HG02973 (cell line): ENCODE measurements around the gene SDK1.

Source experiments
- ATAC-seq: cut with Tn5 transposase; IDR thresholded peaks from one replicate; pipeline ENCODE4 v1.9.1; 2021; ENCODE audit warnings: moderate library complexity; ENCODE audit not compliant: unreplicated experiment

Gene SDK1

DNA sequence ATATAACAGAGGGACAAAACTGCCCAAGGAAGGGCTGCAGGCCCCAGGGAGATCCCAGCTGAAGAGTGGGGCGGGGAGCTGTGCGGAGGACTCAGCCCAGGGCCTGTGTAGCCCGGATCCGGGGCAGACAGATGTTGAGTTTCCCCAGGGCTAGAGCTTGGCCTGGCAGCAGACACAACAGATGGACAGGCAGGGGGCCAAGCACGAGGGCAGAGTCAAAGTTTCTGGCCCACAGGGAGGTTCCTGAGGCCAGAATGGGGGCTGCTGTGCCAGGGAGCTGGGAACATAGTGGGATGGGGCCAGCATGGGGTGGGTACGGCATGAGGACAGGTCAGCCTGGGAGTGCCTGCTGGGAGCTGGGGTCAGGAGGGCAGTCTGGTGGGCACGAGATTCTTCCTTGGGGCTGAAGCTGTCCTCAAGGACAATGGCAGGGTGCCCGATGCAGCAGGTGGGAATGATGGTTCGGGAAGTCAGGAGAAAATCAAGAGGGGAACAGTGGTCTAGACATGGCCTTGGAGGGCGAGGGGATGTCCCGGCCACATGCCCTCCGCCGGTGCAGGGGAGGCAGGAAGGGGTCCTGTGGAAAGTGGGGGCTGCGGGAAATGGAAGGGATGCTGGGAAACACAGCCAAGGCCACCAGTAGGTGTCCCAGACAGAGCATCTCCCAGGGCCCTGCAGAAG is 862.0 kb downstream of the SDK1 start:
- ATAC-seq = no peak

DNA sequence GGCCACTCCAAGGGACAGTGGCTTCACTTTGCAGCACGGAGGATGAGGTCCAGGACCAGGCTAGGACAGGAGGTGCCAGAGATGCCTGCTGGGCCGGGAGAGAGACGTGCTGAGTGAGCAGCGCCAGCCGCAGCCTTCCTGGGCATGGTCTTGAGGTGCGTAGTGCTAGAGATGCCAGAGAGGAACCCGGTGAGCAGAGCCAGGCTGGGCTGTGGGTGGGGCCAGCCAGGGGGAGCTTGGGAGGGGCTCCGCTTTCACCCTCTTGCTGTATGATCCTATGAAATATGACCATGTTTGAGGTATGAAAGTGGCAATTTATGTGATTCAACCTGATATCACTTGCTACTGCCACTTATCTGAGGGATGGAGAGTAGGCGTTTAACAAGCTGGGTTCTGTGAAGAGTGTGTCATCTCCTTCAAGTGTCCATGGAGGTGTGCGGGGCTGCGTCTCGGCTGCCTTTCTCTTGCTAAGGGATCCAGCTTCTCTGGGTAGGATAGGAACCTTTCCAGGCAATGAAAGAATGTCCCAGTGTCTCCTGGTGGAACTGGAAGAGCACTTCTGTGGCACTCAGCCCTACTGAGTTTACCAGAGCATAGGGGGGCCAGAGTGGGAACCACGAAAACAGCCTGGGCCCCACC is 862.6 kb downstream of the SDK1 start:
- ATAC-seq = no peak

DNA sequence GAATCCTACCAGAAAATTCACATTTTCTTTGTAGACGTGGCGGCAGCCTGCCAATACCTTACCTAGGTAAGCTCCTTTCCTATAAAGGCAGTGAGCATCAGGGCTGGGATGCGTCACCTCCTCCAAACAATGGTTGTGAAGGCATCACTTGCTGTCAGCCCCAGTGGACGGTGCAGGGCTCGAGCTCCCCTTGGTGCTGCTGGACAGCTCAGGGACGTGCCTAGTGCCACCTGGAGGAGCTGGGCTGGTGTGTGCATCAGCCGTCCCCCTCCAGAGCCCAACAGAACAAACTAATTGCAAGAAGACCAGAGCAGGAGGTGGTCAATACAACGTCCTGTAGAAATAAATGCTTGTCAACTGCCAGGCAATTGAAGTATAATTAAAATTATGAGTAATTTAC is 863.5 kb downstream of the SDK1 start:
- no peak for ATAC-seq

DNA sequence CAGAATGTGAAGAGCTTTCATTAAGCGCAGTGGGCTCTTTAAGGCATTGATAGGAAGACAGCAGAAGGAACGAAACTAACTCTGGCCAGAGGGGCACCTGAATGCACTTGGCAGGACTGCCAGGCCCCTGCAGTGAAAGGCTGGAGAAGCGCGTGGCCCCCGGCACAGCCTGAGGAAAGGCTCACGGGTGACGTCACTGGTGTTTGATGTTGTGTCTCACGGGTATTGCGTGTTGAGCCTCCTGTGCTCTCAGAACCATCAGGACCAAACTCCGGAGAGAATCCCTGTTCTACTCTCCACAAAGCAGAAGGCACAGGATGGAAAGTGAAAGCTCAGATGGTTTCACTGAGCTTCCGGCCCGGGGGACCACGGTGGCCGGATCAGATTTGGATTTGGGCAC is 865.3 kb downstream of the SDK1 start:
- ATAC-seq = no peak

DNA sequence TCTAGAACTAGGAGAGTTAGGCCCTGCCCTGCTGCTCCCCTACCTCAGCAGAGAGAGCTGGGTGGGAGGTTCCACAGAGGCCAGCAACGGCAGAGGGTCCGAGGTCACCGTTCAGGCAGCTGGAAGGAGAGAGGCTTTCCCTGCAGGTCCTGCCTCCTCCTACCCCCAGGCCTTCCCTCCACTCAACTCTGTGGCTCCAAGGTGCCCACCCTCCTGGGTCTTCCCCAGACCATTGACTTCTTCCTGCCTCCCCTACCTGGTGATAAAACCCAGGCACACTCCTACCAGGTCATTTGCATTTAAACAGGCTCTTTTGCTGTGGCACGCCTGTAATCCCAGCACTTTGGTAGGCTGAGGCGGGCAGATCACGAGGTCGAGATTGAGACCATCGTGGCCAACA is 865.8 kb downstream of the SDK1 start:
- ATAC-seq = no peak

DNA sequence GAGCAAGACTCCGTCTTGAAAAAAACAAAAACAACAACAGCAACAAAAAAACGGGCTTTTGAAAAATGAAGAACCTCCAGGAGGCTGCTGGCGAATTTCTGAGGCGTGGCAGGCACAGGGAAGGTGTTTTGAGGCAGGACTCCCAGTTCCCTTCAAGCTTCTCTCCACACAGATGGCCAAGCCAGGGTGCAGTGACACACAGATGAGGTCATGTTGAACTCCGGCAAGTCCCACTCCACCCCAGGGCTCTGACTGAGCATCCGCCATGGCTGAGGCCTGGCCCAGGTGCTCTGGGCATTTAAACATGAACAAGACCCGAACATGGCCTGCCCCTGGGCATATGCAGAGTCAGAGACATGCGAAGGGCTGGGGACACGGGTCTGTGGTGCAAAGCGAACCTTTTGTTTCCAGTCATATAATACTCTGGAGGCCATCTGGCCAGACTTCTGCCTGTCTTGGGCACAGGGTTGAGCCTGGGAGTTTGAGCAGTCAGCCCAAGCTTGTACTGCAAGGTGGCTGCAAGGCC is 866.4 kb downstream of the SDK1 start:
- ATAC-seq = no peak

DNA sequence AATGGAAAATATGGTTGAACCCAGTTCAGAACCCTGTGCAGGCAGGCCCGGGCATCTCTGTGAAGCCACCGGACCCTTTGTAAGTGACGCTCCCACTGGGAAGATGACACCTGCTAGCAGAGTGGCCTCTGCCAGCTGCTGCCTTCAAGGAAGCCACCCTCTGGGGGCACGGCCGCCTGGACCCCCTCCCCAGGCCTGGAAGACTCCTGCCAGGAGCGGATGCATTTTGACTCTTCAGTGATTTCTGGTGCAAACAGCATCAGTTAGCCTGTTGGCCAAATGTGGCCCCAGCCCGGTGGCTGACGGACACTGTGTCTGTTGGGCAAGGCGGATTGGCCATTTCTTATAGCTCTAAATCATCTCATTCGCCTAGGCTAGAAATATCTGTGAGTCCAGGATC is 867.0 kb downstream of the SDK1 start:
- no peak for ATAC-seq

DNA sequence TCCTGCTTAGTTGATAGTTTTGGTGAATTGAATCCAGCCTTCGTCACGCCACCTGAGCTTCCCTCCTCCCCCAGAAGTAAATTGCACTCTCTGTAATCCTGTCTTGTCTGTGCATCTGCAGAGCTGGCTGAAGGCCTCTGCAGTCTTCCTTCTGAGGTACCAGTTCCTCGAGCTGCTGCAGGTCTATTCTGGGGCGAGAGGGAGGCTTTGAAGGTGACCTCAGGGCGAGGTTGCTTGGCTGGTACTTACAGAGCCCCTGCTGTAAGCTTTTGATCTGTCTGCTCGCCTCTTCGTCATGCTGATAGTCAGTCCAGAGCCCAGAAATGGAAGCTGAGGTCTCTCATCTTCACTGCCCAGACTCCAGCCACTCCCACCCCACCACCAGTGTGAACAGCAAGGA is 867.5 kb downstream of the SDK1 start:
- no peak for ATAC-seq

DNA sequence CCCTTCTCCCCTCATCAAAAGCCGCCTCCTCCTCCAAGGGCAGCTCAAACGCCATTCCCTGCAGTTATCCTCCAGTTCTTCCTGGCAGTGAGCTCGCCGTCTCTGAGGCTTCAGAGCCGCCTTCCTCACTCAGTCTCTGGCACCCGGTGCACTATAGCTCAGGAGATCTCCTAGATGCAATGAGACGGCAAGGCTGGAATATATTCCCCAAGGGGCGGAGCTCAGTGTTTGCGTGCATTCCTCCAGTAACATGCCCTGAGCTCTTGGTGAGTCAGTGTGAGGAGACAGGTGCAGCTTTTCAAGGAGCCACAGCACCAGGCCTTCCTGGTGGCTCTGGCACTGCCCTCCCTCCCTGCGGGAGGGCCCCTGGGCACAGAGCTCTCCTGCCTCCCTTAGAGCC is 868.4 kb downstream of the SDK1 start:
- no peak for ATAC-seq

DNA sequence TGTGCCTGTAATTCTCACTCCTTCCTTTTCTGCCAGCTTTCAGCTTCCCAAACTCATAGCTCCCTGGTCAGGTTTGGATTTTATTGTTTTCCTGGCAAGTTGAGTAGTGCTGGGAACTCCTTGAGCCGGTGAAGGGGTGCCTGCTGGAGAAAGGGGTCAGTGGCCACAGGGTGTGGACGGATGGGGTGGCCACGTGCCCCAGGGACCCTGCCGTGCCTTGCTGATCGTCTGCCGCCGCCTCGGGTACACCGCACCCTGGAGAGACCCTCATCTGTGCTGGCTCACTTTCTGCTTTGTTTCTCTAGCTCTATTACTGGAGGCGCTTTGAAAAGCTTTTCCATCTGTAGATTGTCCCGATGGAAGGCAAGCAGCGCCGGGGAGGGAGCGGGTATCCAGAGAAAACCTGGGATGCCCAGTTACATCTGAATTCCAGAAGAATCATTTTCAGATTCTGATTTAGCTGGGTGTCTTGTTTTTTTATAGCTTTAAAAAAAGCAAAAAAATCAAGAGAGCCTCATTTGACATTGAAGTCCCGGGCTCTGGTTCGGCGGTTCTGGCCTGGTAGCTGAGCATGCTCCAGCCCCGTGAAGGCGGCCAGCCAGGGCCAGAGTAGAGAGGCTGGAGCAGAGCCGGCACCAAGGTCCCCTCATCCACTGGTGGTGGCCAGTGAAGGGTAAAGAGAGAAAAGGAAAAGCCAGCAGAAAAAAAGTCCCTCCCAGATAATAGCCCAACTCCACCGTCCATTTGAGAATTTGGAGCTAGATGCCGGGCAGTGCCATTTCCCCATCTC is 870.1 kb downstream of the SDK1 start:
- ATAC-seq = no peak

DNA sequence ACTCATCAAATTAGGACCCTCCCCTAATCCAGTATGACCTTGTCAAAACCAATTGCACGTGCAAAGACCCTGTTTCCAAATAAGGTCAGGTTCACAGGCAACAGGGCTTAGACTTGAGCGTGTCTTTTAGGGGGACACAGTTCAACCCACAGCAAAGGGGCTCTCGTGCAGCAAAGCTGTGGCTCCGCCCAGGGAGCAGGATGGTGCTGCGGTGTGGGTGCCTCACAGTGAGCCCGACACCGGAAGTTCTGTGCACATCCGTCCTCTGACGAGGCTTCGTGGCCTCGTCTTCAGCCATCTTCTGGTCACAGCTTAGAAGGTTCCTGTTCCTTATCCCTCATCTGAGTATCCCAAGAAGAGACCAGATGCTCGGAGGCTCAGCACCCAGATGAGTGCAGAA is 871.8 kb downstream of the SDK1 start:
- no peak for ATAC-seq

DNA sequence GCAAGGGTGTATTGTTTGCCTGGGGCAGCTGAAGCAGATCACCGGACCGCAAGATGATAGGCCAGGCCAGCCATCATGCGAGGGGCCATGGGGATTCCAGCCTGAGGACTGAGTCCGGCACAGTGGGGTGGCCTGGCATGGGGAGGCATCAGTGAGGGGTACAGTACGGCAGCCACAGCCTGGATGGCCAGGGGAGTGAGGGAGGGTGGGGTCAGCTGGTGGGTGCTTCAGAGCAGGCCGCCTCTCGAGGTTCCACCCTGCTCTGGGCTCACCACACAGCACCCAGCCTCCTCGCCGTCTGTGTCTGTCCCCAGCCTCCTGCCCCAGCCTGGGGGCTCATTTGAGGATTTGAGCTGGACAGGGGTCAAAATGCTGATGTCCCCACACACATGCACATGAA is 872.6 kb downstream of the SDK1 start:
- ATAC-seq = no peak

DNA sequence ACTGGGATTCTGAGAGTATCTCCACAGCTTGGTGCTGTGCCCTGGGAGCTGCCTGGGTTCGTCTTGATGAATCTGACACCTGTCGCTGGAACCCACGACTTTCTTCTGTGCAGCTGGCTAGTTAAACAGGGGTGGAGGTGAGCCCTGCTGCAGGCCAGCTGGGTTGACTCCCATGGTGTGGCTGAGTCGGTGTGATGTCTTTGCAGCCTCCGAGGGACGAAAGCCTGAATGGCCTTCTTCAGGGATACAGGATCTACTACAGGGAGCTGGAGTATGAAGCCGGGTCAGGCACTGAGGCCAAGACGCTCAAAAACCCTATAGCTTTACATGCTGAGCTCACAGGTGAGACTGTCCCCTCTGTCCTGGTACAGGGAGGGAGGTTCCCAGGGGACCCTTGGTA is 873.0 kb downstream of the SDK1 start:
- no peak for ATAC-seq

DNA sequence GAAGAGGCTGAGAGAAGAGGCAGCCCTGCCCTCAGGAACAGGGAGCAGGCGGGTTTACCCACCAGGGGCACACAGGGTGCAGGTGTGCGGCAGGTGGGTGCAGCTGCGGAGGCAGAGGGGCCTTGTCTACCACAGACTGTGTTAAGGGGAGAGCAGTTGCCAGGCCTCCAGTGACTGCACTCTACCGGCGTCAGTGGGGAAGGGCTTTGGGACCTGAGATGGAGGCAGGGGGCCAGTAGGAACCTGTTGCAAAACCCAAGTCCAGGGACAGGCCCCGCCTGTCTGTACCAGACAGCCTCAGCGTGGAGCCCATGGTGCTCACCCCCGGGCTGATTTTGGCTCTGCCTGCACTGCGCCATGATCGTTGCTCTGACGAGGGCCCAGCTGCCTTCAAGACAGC is 873.4 kb downstream of the SDK1 start:
- no peak for ATAC-seq

DNA sequence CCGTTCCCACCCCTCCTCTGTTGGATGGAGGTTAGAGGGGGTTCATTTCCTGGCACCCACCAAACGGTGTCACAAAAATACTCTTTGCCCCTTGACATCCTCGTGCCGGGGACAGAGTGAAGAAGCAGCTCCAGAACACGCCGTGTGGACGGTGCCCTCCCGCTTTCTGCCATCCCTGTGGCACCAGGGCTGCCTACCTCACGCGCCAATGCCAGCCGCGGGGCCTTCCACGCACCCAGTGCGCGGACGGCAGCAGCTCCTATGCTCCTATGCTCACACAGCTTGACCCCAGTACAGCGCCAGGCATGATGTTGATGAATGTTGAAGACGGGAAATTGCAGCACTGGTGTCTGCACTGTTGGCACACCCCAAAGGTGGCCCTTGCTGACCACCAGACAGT is 873.8 kb downstream of the SDK1 start:
- ATAC-seq = no peak

DNA sequence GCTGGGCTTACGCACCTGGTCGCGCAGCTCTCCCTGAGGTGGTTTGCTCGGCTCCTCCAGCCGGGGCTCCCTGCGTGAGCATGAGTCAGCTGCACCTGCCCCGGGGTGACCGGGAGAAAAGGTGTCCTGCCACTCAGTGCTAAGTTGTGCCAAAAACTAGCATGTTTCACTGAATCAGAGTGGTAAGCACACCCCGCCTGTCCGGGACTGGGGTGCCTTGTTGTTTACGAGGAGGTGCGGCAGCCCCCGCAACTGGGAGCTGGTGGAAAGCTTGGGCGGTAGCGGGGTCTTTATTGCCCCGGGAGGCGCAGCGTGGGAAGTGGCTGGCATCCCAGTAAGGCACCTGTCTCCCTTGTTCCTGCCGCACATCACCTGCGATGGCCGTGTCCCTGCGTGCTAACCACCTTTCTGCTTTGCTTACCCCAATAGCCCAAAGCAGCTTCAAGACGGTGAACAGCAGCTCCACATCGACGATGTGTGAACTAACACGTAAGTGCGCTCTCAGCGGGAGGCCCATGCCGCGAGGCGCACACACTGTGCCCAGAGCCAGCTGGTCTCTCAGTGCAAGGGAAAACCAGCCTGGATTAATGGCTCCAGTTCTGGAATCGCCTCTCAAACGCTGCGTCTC is 874.4 kb downstream of the SDK1 start:
- ATAC-seq = no peak

DNA sequence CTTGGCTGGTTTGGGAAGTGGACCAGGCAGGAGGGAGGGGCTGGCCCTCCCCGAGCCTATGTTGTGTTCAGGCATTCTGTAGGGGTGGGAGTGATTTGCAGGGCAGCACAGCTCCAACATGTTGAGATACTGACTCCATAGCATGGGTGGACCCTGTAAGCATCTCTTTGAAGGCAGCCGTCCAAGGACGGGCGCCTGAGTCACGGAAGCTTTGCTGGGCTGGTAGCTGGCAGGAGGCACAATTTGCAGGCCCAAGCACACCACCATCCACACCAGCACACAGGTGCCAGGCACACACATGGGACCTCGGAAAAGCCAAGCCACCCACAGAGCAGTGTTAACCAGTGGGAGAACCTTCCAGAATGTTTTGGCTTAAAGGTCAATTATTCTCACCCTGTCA is 875.9 kb downstream of the SDK1 start:
- no peak for ATAC-seq

DNA sequence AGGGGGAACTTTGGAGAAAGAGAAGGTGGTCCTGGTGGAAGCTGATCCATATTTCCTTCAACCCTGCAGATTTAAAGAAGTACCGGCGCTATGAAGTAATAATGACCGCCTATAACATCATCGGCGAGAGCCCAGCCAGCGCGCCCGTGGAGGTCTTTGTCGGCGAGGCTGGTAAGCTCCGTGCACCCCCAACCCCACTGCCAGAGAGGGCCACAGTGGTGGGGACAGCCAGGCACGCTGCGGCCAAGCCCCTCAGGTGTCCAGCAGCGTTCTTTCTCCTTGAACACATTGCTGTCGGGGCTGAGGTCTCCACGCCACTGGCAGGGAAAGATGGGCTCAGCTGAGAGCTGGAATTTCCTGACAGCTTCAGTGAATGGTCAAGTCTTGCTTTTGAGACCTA is 877.4 kb downstream of the SDK1 start:
- no peak for ATAC-seq

DNA sequence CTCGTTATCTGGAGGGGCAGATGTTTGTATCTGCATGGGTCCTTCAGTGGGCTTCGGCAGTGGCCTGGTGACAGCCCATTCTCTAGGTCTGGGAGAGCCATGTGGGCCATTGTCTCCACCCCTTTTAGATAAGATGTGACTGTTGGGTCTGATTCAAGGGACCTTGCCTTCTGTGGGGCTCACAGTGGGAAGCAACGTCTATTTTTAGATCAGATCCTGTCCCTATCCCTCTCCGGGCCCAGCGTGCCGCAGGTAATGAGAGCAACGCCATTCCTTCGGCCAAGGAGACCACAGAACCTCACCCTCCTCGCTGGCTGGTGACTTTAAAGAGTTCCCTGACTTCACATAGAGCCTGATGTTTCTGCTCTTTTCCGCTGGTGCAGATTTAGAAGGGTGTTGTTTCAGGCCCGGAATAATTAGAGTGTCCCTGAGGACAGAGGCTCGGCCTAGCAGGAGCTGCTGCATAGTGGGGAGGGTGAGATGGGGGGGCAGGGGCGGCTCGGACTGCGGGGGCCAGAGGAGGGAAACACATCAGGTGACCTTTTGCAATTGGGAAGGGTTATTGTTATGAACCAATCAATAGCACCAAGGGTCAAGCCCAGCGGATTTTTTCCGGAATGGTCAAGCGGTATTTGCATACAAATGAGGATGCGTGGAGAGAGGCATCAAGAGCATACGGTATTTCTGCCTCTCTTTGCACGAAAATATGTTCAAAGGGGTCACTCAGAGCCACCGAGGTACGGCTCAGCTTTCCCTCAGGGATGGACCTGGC is 878.0 kb downstream of the SDK1 start:
- no peak for ATAC-seq

DNA sequence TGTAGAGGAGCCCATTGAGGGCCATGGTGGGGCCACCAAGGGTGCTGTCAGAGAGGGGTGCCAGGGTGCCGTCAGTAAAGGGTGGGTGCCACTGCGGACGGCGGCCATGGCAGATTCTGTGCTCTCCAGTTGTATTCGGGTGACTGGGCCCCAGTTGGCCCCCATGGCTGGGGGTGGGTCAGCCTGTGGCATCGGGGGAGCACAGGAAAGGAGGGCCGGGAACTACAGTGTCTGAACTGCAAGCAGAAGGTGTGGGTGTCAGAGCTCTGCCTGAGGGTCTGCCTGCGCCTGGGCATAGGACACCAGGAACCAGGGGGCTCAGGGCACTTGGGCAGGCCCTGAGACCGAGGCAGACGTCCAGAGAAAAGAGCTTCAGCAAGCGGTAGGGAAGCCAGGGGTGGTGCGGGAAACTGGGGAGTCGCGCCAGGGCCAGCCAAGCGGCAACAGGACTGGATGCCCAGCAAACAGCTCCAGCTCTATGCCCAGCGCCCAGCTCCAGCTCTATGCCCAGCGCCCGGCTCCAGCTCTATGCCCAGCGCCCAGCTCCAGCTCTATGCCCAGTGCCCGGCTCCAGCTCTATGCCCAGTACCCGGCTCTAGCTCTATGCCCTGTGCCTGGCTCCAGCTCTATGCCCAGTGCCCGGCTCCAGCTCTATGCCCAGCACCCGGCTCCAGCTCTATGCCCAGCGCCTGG is 878.8 kb downstream of the SDK1 start:
- ATAC-seq = no peak
